IMR-90 (cell line): ENCODE measurements around the gene CDRT4. TPM values are rescaled to one million over a fixed set of nuclear protein-coding genes. Genes with fewer than 3 reads are reported as not detected.

Source experiments
- ATAC-seq: fragments of 200-7000 bp; cut with Tn5 transposase; 2 replicates; pipeline ENCODE4 v1.9.1; 2020; ENCODE audit warnings: low read depth, mild to moderate bottlenecking, moderate library complexity
- BruUV-seq: library from RNA; stranded (reverse); fragments of 400-500 nt; replicated peaks from 2 replicates; lab custom pipeline; 2021; lab: Mats Ljungman, UMichigan
- CTCF ChIA-PET: fragments of 300-600 bp; formaldehyde crosslinking; extraction: SDS; loops from one replicate; lab custom pipeline; 2021; ENCODE audit warnings: antibody characterized with exemption; lab: Yijun Ruan, JAX
- POLR2A ChIA-PET: fragments of 300-600 bp; sonication (Branson Sonifier 250); formaldehyde crosslinking; loops from one replicate; lab custom pipeline; 2022; ENCODE audit warnings: antibody characterized with exemption; ENCODE audit not compliant: unreplicated experiment; lab: Charles Lee
- DNase-seq: peaks from one replicate; pipeline ENCODE4 v3.0.0; 2013
- H2AFZ ChIP-seq: replicated peaks from 2 replicates; pipeline ENCODE3; 2013; ENCODE audit warnings: low read length, mild to moderate bottlenecking; ENCODE audit not compliant: poor library complexity
- H2AK5ac ChIP-seq: 2 replicates; pipeline ENCODE4 v1.6.1; 2013; ENCODE audit warnings: low read depth, low read length, inconsistent platforms
- H2AK9ac ChIP-seq: replicated peaks from 2 replicates; pipeline ENCODE3; 2013; ENCODE audit warnings: mild to moderate bottlenecking, low read depth, low read length, moderate library complexity; ENCODE audit not compliant: poor library complexity
- H2BK120ac ChIP-seq: 2 replicates; pipeline ENCODE4 v1.6.1; 2013; ENCODE audit warnings: low read depth, low read length, inconsistent platforms
- H2BK15ac ChIP-seq: 3 replicates; pipeline ENCODE4 v1.6.1; 2013; ENCODE audit warnings: low read depth, low read length, inconsistent platforms
- H2BK20ac ChIP-seq: 2 replicates; pipeline ENCODE4 v1.6.1; 2013; ENCODE audit warnings: low read depth, mild to moderate bottlenecking, inconsistent platforms, low read length, moderate library complexity
- H2BK5ac ChIP-seq: 2 replicates; pipeline ENCODE4 v1.6.1; 2013; ENCODE audit warnings: mild to moderate bottlenecking, low read depth, low read length, inconsistent platforms; ENCODE audit not compliant: poor library complexity, severe bottlenecking
- H3K14ac ChIP-seq: replicated peaks from 2 replicates; pipeline ENCODE4 v1.6.1; 2013; ENCODE audit warnings: low read depth, low read length, inconsistent platforms
- H3K18ac ChIP-seq: 2 replicates; pipeline ENCODE4 v1.6.1; 2013; ENCODE audit warnings: low read depth, low read length, control low read depth
- H3K23ac ChIP-seq: 2 replicates; pipeline ENCODE4 v1.6.1; 2013; ENCODE audit warnings: low read depth, low read length, inconsistent platforms
- H3K27ac ChIP-seq: 2 replicates; pipeline ENCODE4 v1.5.1; 2013; ENCODE audit warnings: mild to moderate bottlenecking, control low read depth, low read length; ENCODE audit not compliant: insufficient read depth
- H3K27me3 ChIP-seq: 2 replicates; pipeline ENCODE4 v1.6.1; 2013; ENCODE audit warnings: low read length; ENCODE audit not compliant: control insufficient read depth, insufficient read depth
- H3K36me3 ChIP-seq: 2 replicates; pipeline ENCODE4 v1.6.1; 2013; ENCODE audit warnings: low read length, mixed read lengths; ENCODE audit not compliant: control insufficient read depth, insufficient read depth
- H3K4ac ChIP-seq: 2 replicates; pipeline ENCODE4 v1.6.1; 2013; ENCODE audit warnings: low read depth, low read length, inconsistent platforms
- H3K4me1 ChIP-seq: 2 replicates; pipeline ENCODE4 v1.6.1; 2013; ENCODE audit warnings: low read length, mixed read lengths; ENCODE audit not compliant: control insufficient read depth, insufficient read depth
- H3K4me2 ChIP-seq: 2 replicates; pipeline ENCODE4 v1.6.1; 2013; ENCODE audit warnings: low read depth, mild to moderate bottlenecking, control low read depth, low read length, moderate library complexity
- H3K4me3 ChIP-seq: 2 replicates; pipeline ENCODE4 v1.5.1; 2013; ENCODE audit warnings: low read depth, mild to moderate bottlenecking, control low read depth, low read length, moderate library complexity; ENCODE audit not compliant: insufficient read depth
- H3K56ac ChIP-seq: 2 replicates; pipeline ENCODE4 v1.6.1; 2013; ENCODE audit warnings: low read length, inconsistent platforms; ENCODE audit not compliant: insufficient read depth; ENCODE audit errors: extremely low read depth
- H3K79me1 ChIP-seq, 2 experiments: 2 replicates each; pipeline ENCODE4 v1.6.1; 2013; ENCODE audit warnings: low read length in 2 of 2, inconsistent platforms in 1 of 2, low read depth in 1 of 2
- H3K9ac ChIP-seq: 2 replicates; pipeline ENCODE4 v1.6.1; 2013; ENCODE audit warnings: low read depth, low read length, control low read depth
- H3K9me1 ChIP-seq: 2 replicates; pipeline ENCODE4 v1.6.1; 2013; ENCODE audit warnings: low read length, inconsistent platforms; ENCODE audit not compliant: insufficient read depth
- H3K9me3 ChIP-seq: 2 replicates; pipeline ENCODE4 v1.6.1; 2013; ENCODE audit warnings: low read length; ENCODE audit not compliant: control insufficient read depth, insufficient read depth
- H4K20me1 ChIP-seq: 2 replicates; pipeline ENCODE4 v1.6.1; 2013; ENCODE audit warnings: low read length, inconsistent platforms; ENCODE audit not compliant: insufficient read depth
- H4K5ac ChIP-seq: 2 replicates; pipeline ENCODE4 v1.6.1; 2013; ENCODE audit warnings: mild to moderate bottlenecking, low read depth, low read length, control low read depth
- H4K8ac ChIP-seq, 2 experiments: 2 replicates each; pipeline ENCODE4 v1.6.1; 2013; ENCODE audit warnings: low read depth in 2 of 2, low read length in 2 of 2, control low read depth in 1 of 2, inconsistent platforms in 1 of 2
- H4K91ac ChIP-seq: 2 replicates; pipeline ENCODE4 v1.6.1; 2013; ENCODE audit warnings: low read depth, low read length, inconsistent platforms; ENCODE audit not compliant: insufficient read depth
- BHLHE40 ChIP-seq: fragments of 150-350 bp; IDR thresholded peaks from 2 replicates; pipeline ENCODE4 v1.6.1; 2016; ENCODE audit warnings: mild to moderate bottlenecking, low read depth, low read length
- CEBPB ChIP-seq: IDR thresholded peaks from 2 replicates; pipeline ENCODE4 v1.6.1; 2012; ENCODE audit warnings: low read depth, low read length, improper control_type of control experiment
- CHD1 ChIP-seq: IDR thresholded peaks from 2 replicates; pipeline ENCODE4 v1.6.1; 2012; ENCODE audit warnings: low read depth, low read length, improper control_type of control experiment
- MAZ ChIP-seq: IDR thresholded peaks from 2 replicates; pipeline ENCODE4 v1.6.1; 2012; ENCODE audit warnings: low read depth, mild to moderate bottlenecking, low read length, improper control_type of control experiment, moderate library complexity, borderline replicate concordance
- MXI1 ChIP-seq: IDR thresholded peaks from 2 replicates; pipeline ENCODE4 v1.6.1; 2012; ENCODE audit warnings: low read depth, mild to moderate bottlenecking, low read length, moderate library complexity, borderline replicate concordance
- NFE2L2 ChIP-seq: fragments of 150-350 bp; IDR thresholded peaks from 2 replicates; pipeline ENCODE4 v1.6.1; 2016; ENCODE audit warnings: low read depth, mild to moderate bottlenecking, low read length
- RAD21 ChIP-seq: IDR thresholded peaks from 2 replicates; pipeline ENCODE4 v1.6.1; 2012; ENCODE audit warnings: low read length, improper control_type of control experiment
- RCOR1 ChIP-seq: IDR thresholded peaks from 2 replicates; pipeline ENCODE4 v1.6.1; 2012; ENCODE audit warnings: mild to moderate bottlenecking, low read length, improper control_type of control experiment; ENCODE audit not compliant: insufficient replicate concordance
- RFX5 ChIP-seq: IDR thresholded peaks from 2 replicates; pipeline ENCODE4 v1.8.0; 2012; ENCODE audit warnings: low read depth, mild to moderate bottlenecking, low read length, moderate library complexity
- SMC3 ChIP-seq: fragments of 150-350 bp; IDR thresholded peaks from 2 replicates; pipeline ENCODE4 v1.6.1; 2016; ENCODE audit warnings: low read depth, mild to moderate bottlenecking, antibody characterized with exemption, low read length, moderate library complexity
- WGBS, 2 experiments: methylation state at CpG; one replicate each; pipeline versions ENCODE4 v1.1.5 to v1.1.7; 2013; ENCODE audit warnings: missing lambda C conversion rate in 2 of 2; ENCODE audit not compliant: insufficient read length in 1 of 2; ENCODE audit errors: extremely low coverage in 2 of 2; 5-methylcytosine and 5-hydroxymethylcytosine counted together
- dilution Hi-C: fragments of 300-500 bp; cut with HindIII; formaldehyde crosslinking; loops from one replicate; pipeline ENCODE4 v1.14.3; 2018; ENCODE audit warnings: low sequenced_read_pairs; ENCODE audit not compliant: unreplicated experiment
- in situ Hi-C: fragments of 300-500 bp; cut with MboI; formaldehyde crosslinking; loops from 3 replicates; pipeline ENCODE4 v1.14.3; 2019; ENCODE audit warnings: low sequenced_read_pairs, inconsistent platforms, mixed read lengths
- intact Hi-C: fragments of 100-400 bp; cut with micrococcal nuclease; formaldehyde crosslinking; loops from 2 replicates; pipeline ENCODE4 v1.10.0; 2022
- polyA plus RNA-seq, 3 experiments: library from polyadenylated mRNA; depleted of rRNA; stranded (reverse); fragments of >200 nt; gene quantifications; 2 replicates each; pipeline ENCODE4 v1.2.3, GENCODE V29; 2012; ENCODE audit warnings: low replicate concordance in 1 of 3
- total RNA-seq: library from RNA; depleted of rRNA; stranded (reverse); fragments of >200 nt; gene quantifications from 2 replicates; pipeline ENCODE4 v1.2.3, GENCODE V29; 2012
- TF ChIP-seq, protein P1 (sequence below): fragments of 150-350 bp; IDR thresholded peaks from 2 replicates; pipeline ENCODE4 v1.6.1; 2016; ENCODE audit warnings: low read depth, mild to moderate bottlenecking, low read length, moderate library complexity, borderline replicate concordance

Gene CDRT4
- total and polyA plus RNA-seq, 2 of the 4 experiments (the other 2 are of a cell fraction): 0.90 to 3.7 TPM

GRCh38 chr17:15456972-15457722, 10.3 kb downstream of the CDRT4 start (continued):
- TF ChIP-seq CEBPB (no peak), MXI1 (0 out of 2 replicates have a peak, but pooled peaks have one; percentile 44), CHD1 (no peak)

GRCh38 chr17:15456496-15456895, 10.9 kb downstream of the CDRT4 start:
- in situ Hi-C loops: no loop called here
- Histone ChIP-seq H2BK120ac (peak overlapping the region; percentile 88), H3K23ac (peak overlapping the region; percentile 80; the same call in 1 of the 2 replicates), H2BK5ac (no peak overlapping the region), H2AFZ (no peak overlapping the region), H3K27me3 (no peaks in the 10 kb centered on the region), H4K5ac (peak overlapping the region; percentile 55; the same call in 1 of the 2 replicates), H3K4me3 (no peak overlapping the region), H4K8ac (peak overlapping the region; percentile 51 to 73; a peak in 2 of 4 replicates), H3K4me2 (no peak overlapping the region), H2BK20ac (peak overlapping the region; percentile 90), H3K18ac (peak overlapping the region; percentile 73), H3K9ac (no peak overlapping the region), H3K36me3 (peaks cover 3% of the 10 kb centered on the region; the same call in 1 of the 2 replicates), H3K9me1 (peaks cover 18% of the 10 kb centered on the region; the same call in 1 of the 2 replicates), H3K27ac (peak overlapping the region; percentile 66; the same call in 1 of the 2 replicates), H3K4me1 (peaks cover 22% of the 10 kb centered on the region), H3K56ac (peak overlapping the region; percentile 5; the same call in 1 of the 2 replicates), H3K14ac (peak overlapping the region; percentile 76), H4K91ac (peak overlapping the region; percentile 91), H3K9me3 (peaks cover 3% of the 10 kb centered on the region), H2AK9ac (no peak overlapping the region), H3K4ac (peak overlapping the region; percentile 79), H3K79me1 (no peaks in the 10 kb centered on the region), H4K20me1 (no peaks in the 10 kb centered on the region), H2BK15ac (peak overlapping the region; percentile 73; the same call in 1 of the 3 replicates), H2AK5ac (peak overlapping the region; percentile 94)
- dilution Hi-C loops: no loop called here
- ChIA-PET CTCF (interaction anchor here (0.6 to 2.3 kb wide), 6 partner anchors 20 to 199 kb away, joined by 3 to 11 read pairs (median 4); no protein-coding TSS in a partner anchor), POLR2A (interaction anchor here (1.5 kb wide), 1 partner anchor 194 kb away, joined by 4 read pairs; no protein-coding TSS in a partner anchor)
- intact Hi-C loops: loop anchor here (2.0 to 5.0 kb wide), 2 partner anchors 22 to 961 kb away; partner anchors contain the start of gene TRPV2
- WGBS, 2 experiments: no CpG with 5 or more reads among the region's 6 CpGs
- no peak for ATAC-seq
- no peak for TF ChIP-seq MAZ
- no peak for TF ChIP-seq NFE2L2
- TF ChIP-seq RFX5: no peak
- no peak for TF ChIP-seq CHD1
- no peak for TF ChIP-seq SMC3
- no peak for TF ChIP-seq BHLHE40
- TF ChIP-seq RAD21: no peak
- TF ChIP-seq RCOR1: no peak
- TF ChIP-seq, protein P1, sequence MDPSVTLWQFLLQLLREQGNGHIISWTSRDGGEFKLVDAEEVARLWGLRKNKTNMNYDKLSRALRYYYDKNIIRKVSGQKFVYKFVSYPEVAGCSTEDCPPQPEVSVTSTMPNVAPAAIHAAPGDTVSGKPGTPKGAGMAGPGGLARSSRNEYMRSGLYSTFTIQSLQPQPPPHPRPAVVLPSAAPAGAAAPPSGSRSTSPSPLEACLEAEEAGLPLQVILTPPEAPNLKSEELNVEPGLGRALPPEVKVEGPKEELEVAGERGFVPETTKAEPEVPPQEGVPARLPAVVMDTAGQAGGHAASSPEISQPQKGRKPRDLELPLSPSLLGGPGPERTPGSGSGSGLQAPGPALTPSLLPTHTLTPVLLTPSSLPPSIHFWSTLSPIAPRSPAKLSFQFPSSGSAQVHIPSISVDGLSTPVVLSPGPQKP: no peak
- DNase-seq: no peak
- BruUV-seq: no TSS peak
